Aorta (tissue), 5 donors: ENCODE measurements around the gene OR52M1. TPM values are rescaled to one million over a fixed set of nuclear protein-coding genes. Genes with fewer than 3 reads are reported as not detected.

Experiments used
- ATAC-seq: fragments of 200-7000 bp; cut with Tn5 transposase; one replicate; pipeline ENCODE4 v1.9.1; 2022; ENCODE audit warnings: moderate library complexity; ENCODE audit not compliant: low FRiP score
- DNase-seq, 2 donors: peaks; one replicate each; pipeline ENCODE4 v3.0.0-alpha.2; 2020
- H3K27ac ChIP-seq, 2 donors: one replicate each; pipeline ENCODE4 v1.5.1; 2013; ENCODE audit warnings: low read length in 2 of 2, mild to moderate bottlenecking in 2 of 2, moderate library complexity in 2 of 2, control low read depth in 1 of 2, inconsistent platforms in 1 of 2, low read depth in 1 of 2
- H3K27me3 ChIP-seq, 2 donors: one replicate each; pipeline ENCODE4 v1.6.1; 2013; ENCODE audit warnings: control low read depth in 1 of 2, low read length in 1 of 2, mild to moderate bottlenecking in 1 of 2, moderate library complexity in 1 of 2; ENCODE audit not compliant: insufficient read depth in 2 of 2, control insufficient read depth in 1 of 2
- H3K36me3 ChIP-seq, 2 donors: one replicate each; pipeline ENCODE4 v1.6.1; 2013; ENCODE audit warnings: control low read depth in 1 of 2, low read length in 1 of 2, mild to moderate bottlenecking in 1 of 2; ENCODE audit not compliant: insufficient read depth in 2 of 2, control insufficient read depth in 1 of 2
- H3K4me1 ChIP-seq, 2 donors: one replicate each; pipeline ENCODE4 v1.6.1; 2013; ENCODE audit warnings: low read length in 2 of 2, control low read depth in 1 of 2, mild to moderate bottlenecking in 1 of 2, moderate library complexity in 1 of 2; ENCODE audit not compliant: insufficient read depth in 2 of 2, control insufficient read depth in 1 of 2
- H3K4me3 ChIP-seq, 2 donors: one replicate each; pipeline ENCODE4 v1.5.1; 2013; ENCODE audit warnings: low read length in 2 of 2, control low read depth in 1 of 2, mild to moderate bottlenecking in 1 of 2
- H3K9me3 ChIP-seq: one replicate; pipeline ENCODE4 v1.6.1; 2013; ENCODE audit warnings: mild to moderate bottlenecking, low read length; ENCODE audit not compliant: control insufficient read depth
- WGBS, 2 donors: extraction: QIAGEN DNeasy Blood & Tissue Kit; methylation state at CpG; one replicate each; pipeline ENCODE4 v1.1.7; 2013; 5-methylcytosine and 5-hydroxymethylcytosine counted together
- intact Hi-C, 2 donors: fragments of 100-400 bp; cut with DNase I; formaldehyde crosslinking; loops; one replicate each; pipeline versions ENCODE4 v1.14.2 to v1.15.0; 2022
- long read RNA-seq, 2 donors: library from polyadenylated mRNA; unstranded; transcript quantifications; one replicate each; pipeline ENCODE4 v2.0.0, GENCODE V29; 2020 to 2021
- polyA plus RNA-seq, 2 donors: library from polyadenylated mRNA; stranded (reverse); fragments of 200-250 nt; gene quantifications; one replicate each; pipeline ENCODE4 v1.2.3, GENCODE V29; 2013
- total RNA-seq, 2 donors: library from RNA; stranded (reverse); fragmentation: NEBNext Ultra II Directional; extraction: Animal tissue kit (Norgen Biotek cat#: 25700); gene quantifications; one replicate each; pipeline ENCODE4 v1.2.1, GENCODE V29; 2021
- donor health status: healthy with polysubstance abuse.
- donor health status: Bipolar disorder and iron deficiency.
- donor health status: DM: no; HTN: no; CAD: no.
- donor health status: DM: no; HTN: no; CAD: no.
- donor health status: DM: yes; HTN: yes; CAD: no.

Gene OR52M1, protein sequence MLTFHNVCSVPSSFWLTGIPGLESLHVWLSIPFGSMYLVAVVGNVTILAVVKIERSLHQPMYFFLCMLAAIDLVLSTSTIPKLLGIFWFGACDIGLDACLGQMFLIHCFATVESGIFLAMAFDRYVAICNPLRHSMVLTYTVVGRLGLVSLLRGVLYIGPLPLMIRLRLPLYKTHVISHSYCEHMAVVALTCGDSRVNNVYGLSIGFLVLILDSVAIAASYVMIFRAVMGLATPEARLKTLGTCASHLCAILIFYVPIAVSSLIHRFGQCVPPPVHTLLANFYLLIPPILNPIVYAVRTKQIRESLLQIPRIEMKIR
- total RNA-seq: not detected
- polyA plus RNA-seq: not detected
- long read RNA-seq, donor 1: 0 reads
- long read RNA-seq, donor 2: 0 reads

DNA sequence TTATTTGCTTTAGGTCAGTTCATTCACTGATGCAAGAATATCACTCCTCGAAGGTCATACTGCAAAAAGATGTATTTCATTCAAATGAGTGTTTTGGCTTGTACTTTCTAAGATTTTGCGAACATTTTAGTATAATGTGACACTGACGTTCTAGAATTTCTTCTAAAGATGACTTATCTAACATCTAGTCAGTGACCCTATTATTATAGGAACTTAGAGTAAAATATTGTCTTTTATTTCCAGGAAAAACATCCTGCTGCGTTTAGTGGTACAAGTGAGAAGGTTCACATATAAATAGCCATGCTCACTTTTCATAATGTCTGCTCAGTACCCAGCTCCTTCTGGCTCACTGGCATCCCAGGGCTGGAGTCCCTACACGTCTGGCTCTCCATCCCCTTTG lies at the start of gene OR52M1:
OR52M1 (plus strand) TSS at position 301 of the 400 bp plus-strand sequence; CDS start at position 301, 0 bp downstream.
- Histone ChIP-seq H3K36me3 (no peaks in the 10 kb centered on the region), H3K27ac (no peak within 1 kb of the TSS), H3K4me1 (no peaks in the 10 kb centered on the region), H3K4me3 (no peak within 1 kb of the TSS), H3K9me3 (no peaks in the 10 kb centered on the region), H3K27me3 (no peaks in the 10 kb centered on the region)
- no peak for ATAC-seq
- intact Hi-C loops: no loop called here
- 50 to 53% methylated on average over 5 of the region's 5 CpGs for WGBS, 2 donors
- no peak for DNase-seq

DNA sequence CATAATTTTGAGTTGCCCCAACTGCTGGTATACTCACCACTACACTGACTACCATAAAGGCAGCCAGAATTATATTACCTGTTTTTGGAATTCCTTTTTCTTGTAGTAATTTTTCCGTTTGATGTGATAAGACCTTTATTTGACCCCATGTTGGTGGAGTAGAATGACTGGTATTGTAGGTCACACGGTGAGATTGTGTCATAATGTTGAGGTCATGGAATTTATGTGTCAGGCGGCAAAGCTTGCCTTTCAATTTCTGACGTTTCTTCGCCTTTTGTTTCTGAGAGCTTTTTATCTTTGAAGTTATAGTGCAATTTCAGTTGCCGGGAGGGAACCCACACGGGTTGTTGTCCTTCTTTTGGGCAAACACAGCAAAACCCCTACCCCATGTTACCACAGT lies 49.5 kb upstream of the OR52M1 start:
- WGBS, 2 donors: 43 to 53% methylated on average over 7 of the region's 7 CpGs
- H3K4me3 ChIP-seq: no peak overlapping the region
- ATAC-seq: no peak
- no peak for DNase-seq
- intact Hi-C loops: no loop called here
- no peaks in the 10 kb centered on the region for H3K9me3 ChIP-seq
- H3K4me1 ChIP-seq: no peaks in the 10 kb centered on the region
- H3K27me3 ChIP-seq: peaks cover 0 to 4% of the 10 kb centered on the region in 2 donors
- no peak overlapping the region for H3K27ac ChIP-seq
- no peaks in the 10 kb centered on the region for H3K36me3 ChIP-seq

DNA sequence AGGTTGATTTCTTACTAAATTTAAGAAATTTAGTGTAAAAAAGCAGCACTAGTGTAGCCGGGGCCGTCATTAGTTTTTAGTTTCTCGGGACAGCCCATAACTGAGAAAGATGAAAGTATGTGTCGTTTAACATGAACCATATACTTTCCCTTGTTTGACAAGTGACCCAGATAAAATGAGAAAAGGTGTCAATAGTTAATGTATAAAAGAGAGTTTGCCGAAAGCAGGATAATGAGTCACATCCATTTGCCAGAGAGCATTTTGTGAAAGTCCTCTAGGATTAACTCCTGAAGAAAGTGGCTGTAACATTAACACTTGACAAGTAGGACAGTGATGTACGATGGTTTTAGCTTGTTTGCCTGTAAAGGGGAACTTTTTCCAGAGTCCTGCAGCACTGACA lies 49.0 kb upstream of the OR52M1 start:
- Histone ChIP-seq H3K27ac (no peak overlapping the region), H3K4me1 (no peaks in the 10 kb centered on the region), H3K27me3 (peaks cover 0 to 4% of the 10 kb centered on the region in 2 donors), H3K36me3 (no peaks in the 10 kb centered on the region), H3K9me3 (no peaks in the 10 kb centered on the region), H3K4me3 (no peak overlapping the region)
- DNase-seq (no peak), ATAC-seq (no peak)
- intact Hi-C loops: loop anchor here in 1 of 2 donors (2.0 kb wide), 1 partner anchor 309 kb away; no protein-coding TSS in a partner anchor
- 43 to 50% methylated on average over 6 of the region's 6 CpGs for WGBS, 2 donors

DNA sequence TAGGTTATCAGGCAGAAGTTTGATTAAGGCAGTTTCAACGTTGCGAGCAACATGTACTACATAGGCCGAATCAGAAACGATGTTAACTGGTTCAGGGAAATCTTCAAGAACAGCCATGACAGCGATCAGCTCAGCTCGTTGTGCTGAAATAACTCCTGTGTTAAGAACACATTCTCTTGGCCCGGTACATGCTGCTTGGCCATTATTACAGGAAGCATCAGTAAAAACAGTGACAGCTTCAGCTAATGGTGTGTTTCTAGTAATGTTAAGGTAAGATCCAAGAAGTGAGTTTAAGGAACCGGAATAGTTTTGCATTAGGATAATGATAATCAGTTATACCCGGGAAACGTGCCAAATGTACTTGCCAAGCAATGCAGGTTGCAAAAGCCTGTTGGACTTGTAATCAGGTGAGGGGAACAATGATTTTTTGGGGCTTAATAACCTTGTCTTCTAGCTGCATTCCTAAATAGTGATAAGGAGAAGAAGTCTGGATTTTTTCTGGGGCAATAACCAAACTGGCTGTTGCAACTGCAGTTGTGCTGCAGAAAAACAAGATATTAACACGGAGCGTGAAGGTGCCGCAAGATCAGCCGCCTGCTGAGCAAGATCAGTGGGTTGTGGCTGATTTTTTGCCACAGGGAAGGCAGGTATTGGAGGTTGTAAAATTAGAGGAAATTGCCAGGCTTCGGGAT lies 48.3 kb upstream of the OR52M1 start:
- Histone ChIP-seq H3K27ac (no peak overlapping the region), H3K4me1 (no peaks in the 10 kb centered on the region), H3K36me3 (no peaks in the 10 kb centered on the region), H3K4me3 (no peak overlapping the region), H3K27me3 (peaks cover 0 to 1% of the 10 kb centered on the region in 2 donors), H3K9me3 (no peaks in the 10 kb centered on the region)
- no peak for DNase-seq
- WGBS, 2 donors: 35 to 36% methylated on average over 15 of the region's 15 CpGs
- intact Hi-C loops: loop anchor here in 1 of 2 donors (2.0 kb wide), 1 partner anchor 310 kb away; no protein-coding TSS in a partner anchor
- no peak for ATAC-seq

DNA sequence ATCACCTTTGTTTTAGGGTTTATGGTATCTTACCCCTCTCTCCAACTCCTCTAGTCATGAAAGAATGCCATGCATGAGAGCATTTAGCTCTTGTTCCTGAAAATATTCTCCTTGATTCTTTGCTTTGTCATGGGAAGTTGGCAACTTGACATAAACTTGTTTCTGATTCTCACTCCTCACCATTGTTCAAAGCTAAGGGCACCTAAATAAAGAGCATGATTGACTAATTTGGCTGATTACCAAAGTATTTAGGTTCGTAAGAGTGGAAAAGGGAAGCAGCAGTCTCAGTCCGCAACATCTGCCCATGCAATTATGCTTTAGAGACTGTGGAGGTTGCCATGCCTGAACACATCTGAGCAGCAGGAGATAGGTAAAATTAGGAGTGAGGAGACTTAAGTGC lies 36.1 kb upstream of the OR52M1 start:
- Histone ChIP-seq H3K36me3 (no peaks in the 10 kb centered on the region), H3K27me3 (peaks cover 0 to 2% of the 10 kb centered on the region in 2 donors), H3K27ac (no peak overlapping the region), H3K4me3 (no peak overlapping the region), H3K4me1 (no peaks in the 10 kb centered on the region), H3K9me3 (no peaks in the 10 kb centered on the region)
- no peak for DNase-seq
- intact Hi-C loops: no loop called here
- WGBS, 2 donors: 51 to 80% methylated on average over 2 of the region's 2 CpGs
- no peak for ATAC-seq

DNA sequence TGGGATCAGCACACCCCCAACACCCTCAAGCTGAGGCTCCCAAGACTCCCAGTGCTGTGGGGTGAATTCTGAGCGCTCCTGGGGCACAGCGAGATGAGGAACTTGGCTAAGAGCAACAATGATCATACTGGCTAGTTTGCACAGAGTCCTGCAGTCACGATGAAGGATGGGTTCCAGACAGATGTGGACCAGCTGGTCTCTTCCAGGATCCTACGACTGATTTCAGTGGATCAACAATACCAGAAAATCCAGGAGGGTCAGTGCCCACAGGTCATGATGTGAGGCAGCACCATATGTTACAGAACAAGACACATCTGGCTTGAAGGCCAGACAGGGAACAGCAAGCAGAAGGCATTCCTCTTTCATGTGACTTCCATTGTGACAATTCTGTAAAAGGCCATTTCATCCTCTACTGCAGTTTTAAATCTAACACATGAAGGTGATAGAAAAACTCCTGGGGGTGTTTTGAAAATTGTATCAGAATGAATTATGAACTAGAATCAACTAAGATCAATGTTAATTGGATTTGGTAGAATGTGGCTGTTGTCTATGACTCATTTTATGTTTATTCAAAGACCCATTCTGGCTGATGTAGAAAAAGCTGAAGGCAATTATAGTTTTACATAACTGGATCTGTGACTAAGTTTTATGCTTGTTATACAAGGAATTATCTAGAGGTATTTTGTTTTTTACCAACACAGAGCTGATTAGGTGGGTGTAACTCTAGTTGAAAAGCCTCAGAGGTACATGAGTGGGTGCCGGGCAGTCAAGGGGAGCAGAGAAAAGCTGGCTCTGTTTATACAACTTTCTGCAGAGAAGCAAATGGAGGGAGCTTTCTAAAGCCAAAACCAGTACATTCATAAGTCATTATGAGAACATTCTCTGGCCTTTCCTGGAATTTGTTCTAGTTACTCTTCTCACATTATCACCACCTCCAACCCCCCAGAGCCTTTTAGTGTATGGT lies 33.4 kb upstream of the OR52M1 start:
- Histone ChIP-seq H3K4me3 (no peak overlapping the region), H3K4me1 (no peaks in the 10 kb centered on the region), H3K27ac (no peak overlapping the region), H3K36me3 (no peaks in the 10 kb centered on the region), H3K27me3 (no peaks in the 10 kb centered on the region), H3K9me3 (no peaks in the 10 kb centered on the region)
- WGBS, 2 donors: 45 to 72% methylated on average over 5 of the region's 5 CpGs
- DNase-seq (no peak), ATAC-seq (no peak)
- intact Hi-C loops: no loop called here

DNA sequence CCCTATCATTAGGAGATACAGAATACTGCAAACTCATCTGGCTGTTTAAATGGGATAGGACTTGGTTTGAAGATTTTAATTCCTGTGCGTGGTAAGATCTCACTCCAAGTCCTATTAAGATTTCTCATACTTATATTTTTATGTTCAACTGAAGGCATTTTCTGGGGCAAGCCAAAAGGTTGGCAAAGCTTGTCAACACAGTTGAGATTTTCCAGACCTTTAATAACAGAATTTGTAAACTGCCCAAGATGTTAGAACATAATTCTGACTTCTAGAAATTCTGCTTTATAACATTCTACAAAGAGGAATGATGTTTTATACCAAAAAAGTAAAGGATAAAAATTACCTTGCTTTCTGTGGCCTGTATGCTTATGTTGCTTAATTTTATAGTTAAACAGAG lies 30.8 kb upstream of the OR52M1 start:
- H3K9me3 ChIP-seq: no peaks in the 10 kb centered on the region
- H3K4me3 ChIP-seq: no peak overlapping the region
- DNase-seq (no peak), ATAC-seq (no peak)
- intact Hi-C loops: no loop called here
- H3K27ac ChIP-seq: no peak overlapping the region
- H3K36me3 ChIP-seq: no peaks in the 10 kb centered on the region
- H3K27me3 ChIP-seq: no peaks in the 10 kb centered on the region
- 14 to 19% methylated on average over 1 of the region's 1 CpG for WGBS, 2 donors
- H3K4me1 ChIP-seq: no peaks in the 10 kb centered on the region

DNA sequence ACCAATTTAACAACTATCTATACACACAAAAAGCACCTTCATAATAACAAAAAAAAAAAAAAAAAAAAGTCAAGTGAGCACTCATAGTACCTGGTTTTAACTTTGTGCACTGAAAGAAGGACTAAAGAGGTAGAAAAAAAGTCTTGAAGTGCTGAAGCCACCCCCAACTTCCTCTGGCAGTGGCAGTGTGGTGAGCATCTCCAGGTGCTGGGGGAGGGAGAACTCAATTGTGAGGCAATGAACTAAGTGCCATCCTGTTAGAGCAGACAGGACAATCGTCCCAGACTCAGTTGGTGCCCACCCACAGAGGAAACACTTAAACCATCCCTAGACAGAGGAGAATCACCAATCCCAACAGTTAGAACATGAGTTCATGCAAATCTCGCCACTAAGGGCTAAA lies 22.7 kb upstream of the OR52M1 start:
- H3K4me1 ChIP-seq: no peaks in the 10 kb centered on the region
- intact Hi-C loops: no loop called here
- 49 to 52% methylated on average over 2 of the region's 2 CpGs for WGBS, 2 donors
- H3K9me3 ChIP-seq: peaks cover 3% of the 10 kb centered on the region
- DNase-seq (no peak), ATAC-seq (no peak)
- H3K4me3 ChIP-seq: no peak overlapping the region
- no peaks in the 10 kb centered on the region for H3K27me3 ChIP-seq
- no peaks in the 10 kb centered on the region for H3K36me3 ChIP-seq
- H3K27ac ChIP-seq: no peak overlapping the region
